SK-N-SH (cell line): ENCODE measurements around the gene APOL2. TPM values are rescaled to one million over a fixed set of nuclear protein-coding genes. Genes with fewer than 3 reads are reported as not detected.

Experiments used
- CTCF ChIA-PET: fragments of 300-600, 350-600 bp; formaldehyde crosslinking; extraction: SDS; loops from one replicate; lab custom pipeline; 2021; lab: Yijun Ruan, JAX
- POLR2A ChIA-PET: fragments of 350-600 bp; sonication (Branson Sonifier 250); formaldehyde crosslinking; extraction: SDS; loops from one replicate; lab custom pipeline; 2020; ENCODE audit warnings: antibody characterized with exemption, inconsistent platforms; lab: Yijun Ruan, JAX
- DNase-seq: peaks from one replicate; pipeline ENCODE4 v3.0.0; 2012
- H2AFZ ChIP-seq: fragments of 200-600 bp; sonication (generic); 2 replicates; pipeline ENCODE4 v1.8.1; 2016; ENCODE audit warnings: antibody characterized with exemption, mild to moderate bottlenecking, low read depth
- H3F3A ChIP-seq: fragments of 200-600 bp; sonication (generic); replicated peaks from 2 replicates; pipeline ENCODE3; 2016; ENCODE audit warnings: antibody characterized with exemption, mild to moderate bottlenecking; ENCODE audit not compliant: insufficient read depth
- H3K27ac ChIP-seq, 2 experiments: fragments of 200-500 bp in 1 of 2; fragments of 200-600 bp in 1 of 2; sonication (Bioruptor generic) in 1 of 2; sonication (generic), shearing (Covaris generic) in 1 of 2; 2 replicates each; pipeline versions ENCODE4 v1.5.1 to v1.6.1; 2014 to 2016; ENCODE audit warnings: low read depth in 2 of 2, inconsistent platforms in 1 of 2, low read length in 1 of 2, mild to moderate bottlenecking in 1 of 2, mixed read lengths in 1 of 2
- H3K27me3 ChIP-seq: fragments of 200-600 bp; sonication (generic), shearing (Covaris generic); 2 replicates; pipeline ENCODE4 v1.6.1; 2016; ENCODE audit warnings: mixed run types; ENCODE audit not compliant: insufficient read depth
- H3K36me3 ChIP-seq, 2 experiments: fragments of 200-500 bp in 1 of 2; fragments of 200-600 bp in 1 of 2; sonication (Bioruptor generic) in 1 of 2; sonication (generic) in 1 of 2; replicated peaks in 1 of 2; 2 replicates each; pipeline versions ENCODE3 to v1.5.1; 2014 to 2016; ENCODE audit warnings: low read length in 1 of 2, mild to moderate bottlenecking in 1 of 2; ENCODE audit not compliant: insufficient read depth in 2 of 2, control insufficient read depth in 1 of 2
- H3K4me1 ChIP-seq, 2 experiments: fragments of 200-500 bp in 1 of 2; fragments of 200-600 bp in 1 of 2; sonication (Bioruptor generic) in 1 of 2; sonication (generic), shearing (Covaris generic) in 1 of 2; 2 replicates each; pipeline versions ENCODE4 v1.5.1 to v1.6.1; 2014 to 2016; ENCODE audit warnings: low read depth in 1 of 2, low read length in 1 of 2, mixed run types in 1 of 2; ENCODE audit not compliant: insufficient read depth in 2 of 2, control insufficient read depth in 1 of 2
- H3K4me2 ChIP-seq: fragments of 200-600 bp; sonication (generic), shearing (Covaris generic); 2 replicates; pipeline ENCODE4 v1.6.1; 2017; ENCODE audit warnings: mixed run types
- H3K4me3 ChIP-seq, 2 experiments: fragments of 200-500 bp in 1 of 2; fragments of 200-600 bp in 1 of 2; sonication (Bioruptor generic) in 1 of 2; sonication (generic), shearing (Covaris generic) in 1 of 2; 2 replicates each; pipeline versions ENCODE4 v1.5.1 to v1.8.1; 2014 to 2016; ENCODE audit warnings: low read depth in 2 of 2, inconsistent platforms in 1 of 2, low read length in 1 of 2, mild to moderate bottlenecking in 1 of 2, mixed read lengths in 1 of 2, moderate library complexity in 1 of 2
- H3K79me2 ChIP-seq: fragments of 200-600 bp; sonication (generic); 2 replicates; pipeline ENCODE4 v1.8.1; 2017; ENCODE audit warnings: mild to moderate bottlenecking; ENCODE audit not compliant: insufficient read depth
- H3K9ac ChIP-seq: fragments of 200-600 bp; sonication (generic); 2 replicates; pipeline ENCODE4 v1.6.1; 2017; ENCODE audit warnings: mixed run types
- H3K9me2 ChIP-seq: fragments of 200-600 bp; sonication (generic); 2 replicates; pipeline ENCODE4 v1.6.1; 2017; ENCODE audit warnings: mixed run types
- H3K9me3 ChIP-seq: fragments of 200-600 bp; sonication (generic); 2 replicates; pipeline ENCODE4 v1.6.1; 2017; ENCODE audit warnings: mixed run types, mild to moderate bottlenecking, moderate library complexity
- H4K20me1 ChIP-seq: fragments of 200-600 bp; sonication (generic); 2 replicates; pipeline ENCODE4 v1.6.1; 2017; ENCODE audit warnings: mild to moderate bottlenecking, mixed run types; ENCODE audit not compliant: insufficient read depth
- RCOR1 ChIP-seq: fragments of 150-350 bp; IDR thresholded peaks from 2 replicates; pipeline ENCODE4 v1.6.1; 2017; ENCODE audit warnings: antibody characterized with exemption, low read length
- WGBS: methylation state at CpG from one replicate; pipeline ENCODE4 v1.1.6; 2017; ENCODE audit warnings: low lambda C conversion rate; 5-methylcytosine and 5-hydroxymethylcytosine counted together
- polyA plus RNA-seq, 3 experiments: library from polyadenylated mRNA; depleted of rRNA; stranded (reverse); fragments of >200 nt; gene quantifications; 2 replicates each; pipeline ENCODE4 v1.2.3, GENCODE V29; 2012
- small RNA-seq, 7 experiments: library from RNA; depleted of rRNA; stranded (forward); fragments of <200 nt; gene quantifications; one replicate each; pipeline ENCODE3, GENCODE V24; 2012

APOL2 gene
- polyA plus RNA-seq, 1 of the 3 experiments (the other 2 are of a cell fraction), result 8.3 TPM

DNA sequence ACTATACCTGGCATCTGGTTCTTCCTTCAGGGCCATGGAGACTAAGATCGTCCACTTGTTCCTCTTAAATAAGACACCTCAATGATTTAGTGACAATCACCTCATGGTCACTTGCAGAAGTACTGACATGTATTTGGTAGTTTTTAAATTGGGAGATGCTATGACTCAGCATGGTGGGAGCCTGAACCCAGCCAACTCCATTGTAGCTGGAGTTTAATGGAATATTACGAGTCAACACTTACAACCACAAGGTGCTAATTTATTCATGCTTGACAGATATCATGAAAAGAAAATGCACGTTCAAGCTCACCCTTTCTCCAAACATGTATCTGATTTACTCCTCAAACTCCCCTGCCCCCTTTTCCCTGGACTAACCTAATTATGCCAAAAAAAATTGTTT, 62.2 kb downstream of the APOL2 start:
- H3K27ac ChIP-seq, result no peak overlapping the region
- H3K4me3 ChIP-seq, result no peak overlapping the region
- no peaks in the 10 kb centered on the region for H3F3A ChIP-seq
- DNase-seq, result no peak
- no peak for TF ChIP-seq RCOR1
- no peaks in the 10 kb centered on the region for H3K9me3 ChIP-seq
- H3K36me3 ChIP-seq, result no peaks in the 10 kb centered on the region
- POLR2A ChIA-PET, result no interaction called here
- H4K20me1 ChIP-seq, result no peaks in the 10 kb centered on the region
- H3K79me2 ChIP-seq, result no peaks in the 10 kb centered on the region
- H3K27me3 ChIP-seq, result no peaks in the 10 kb centered on the region
- H2AFZ ChIP-seq, result no peak overlapping the region
- H3K9me2 ChIP-seq, result no peaks in the 10 kb centered on the region
- no peak overlapping the region for H3K9ac ChIP-seq
- WGBS, result 74% methylated on average over 3 of the region's 3 CpGs
- CTCF ChIA-PET, result interaction anchor here (1.3 to 2.4 kb wide), 4 partner anchors 77 to 111 kb away, joined by 3 to 7 read pairs (median 4); no protein-coding TSS in a partner anchor
- no peak overlapping the region for H3K4me2 ChIP-seq
- peaks cover 0 to 6% of the 10 kb centered on the region in 2 experiments; a peak in 1 of 4 replicates for H3K4me1 ChIP-seq

Small RNAs within 50 kb of the gene (small RNA-seq; reads per million reads assigned to genes)
- 0 reads per million in 7 experiments for gene MIR6819

Other genes starting within 250 kb of the APOL2 start
- gene RBFOX2, start 210.7 kb downstream of the APOL2 start, polyA plus RNA-seq (2012; rRNA removed), result 115 and 151 TPM in 2 replicates
- 0.21 and 1.1 TPM in 2 replicates for gene APOL3, start 78.8 kb downstream of the APOL2 start, polyA plus RNA-seq (2012; rRNA removed)
- gene APOL4, start 37.7 kb downstream of the APOL2 start, polyA plus RNA-seq (2012; rRNA removed), result 0.08 and 0.21 TPM in 2 replicates
- 0.42 and 0.56 TPM in 2 replicates for gene APOL1, start 13.6 kb upstream of the APOL2 start, polyA plus RNA-seq (2012; rRNA removed)
- gene MYH9, start 148.4 kb upstream of the APOL2 start, polyA plus RNA-seq (2012; rRNA removed), result 202 and 303 TPM in 2 replicates
- 251 and 284 TPM in 2 replicates for gene TXN2, start 242.1 kb upstream of the APOL2 start, polyA plus RNA-seq (2012; rRNA removed)